ENCODE results near the gene SELENOP. TPM values are rescaled to one million over a fixed set of nuclear protein-coding genes. Genes with fewer than 3 reads are reported as not detected.
A peak's percentile ranks its signal among the peaks of the same experiment; 100 is the strongest.

Gene SELENOP
- total RNA-seq, 2 donors from 2014 or later, result 171 to 687 TPM

DNA sequence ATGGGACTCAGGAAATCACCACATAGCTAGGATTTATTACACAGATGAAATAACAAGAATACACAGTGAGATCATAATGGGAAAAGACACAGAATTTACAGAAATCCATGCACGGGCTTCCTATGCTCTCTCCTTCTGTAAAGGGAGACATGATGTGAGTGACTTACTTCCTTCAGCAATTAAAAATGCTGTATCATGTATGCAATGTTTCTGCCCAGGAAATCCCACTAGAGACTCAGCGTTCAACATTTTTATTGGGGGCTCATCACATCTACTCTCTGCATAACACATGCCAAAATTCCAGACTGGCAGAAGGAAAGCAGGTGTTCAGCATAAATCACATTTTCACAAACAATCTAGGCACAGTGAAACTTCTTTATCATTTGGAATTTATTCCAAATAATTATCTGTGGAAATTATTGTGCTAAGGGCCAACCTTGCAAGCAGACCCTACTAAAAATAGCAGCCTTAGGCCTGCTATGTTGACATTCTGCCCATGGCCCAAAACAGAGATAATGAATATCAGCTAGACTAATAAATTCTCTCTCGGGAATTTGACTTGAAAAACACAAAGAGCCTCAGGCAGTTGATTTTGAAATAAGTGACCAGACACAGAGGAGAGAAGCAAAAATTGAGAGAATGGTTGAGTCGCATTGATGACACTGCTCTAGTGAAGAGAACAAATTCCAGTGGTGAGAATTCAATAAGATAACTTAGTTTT lies 31.4 kb upstream of the SELENOP start:
- Histone ChIP-seq H3K4me3 (no peak overlapping the region), H3K9ac (ENCODE audit: low read depth in 2 of 2, low read length in 2 of 2) (no peak overlapping the region), H3K4me1 (no peaks in the 10 kb centered on the region), H3K9me3 (no peaks in the 10 kb centered on the region), H3K27me3 (no peaks in the 10 kb centered on the region), H3K36me3 (no peaks in the 10 kb centered on the region), H3K27ac (no peak overlapping the region)
- no peak for TF ChIP-seq CTCF (IDR thresholded peaks at IDR 0.05)
- intact Hi-C loops (cut with DNase I), result no loop called here
- no peak for DNase-seq

DNA sequence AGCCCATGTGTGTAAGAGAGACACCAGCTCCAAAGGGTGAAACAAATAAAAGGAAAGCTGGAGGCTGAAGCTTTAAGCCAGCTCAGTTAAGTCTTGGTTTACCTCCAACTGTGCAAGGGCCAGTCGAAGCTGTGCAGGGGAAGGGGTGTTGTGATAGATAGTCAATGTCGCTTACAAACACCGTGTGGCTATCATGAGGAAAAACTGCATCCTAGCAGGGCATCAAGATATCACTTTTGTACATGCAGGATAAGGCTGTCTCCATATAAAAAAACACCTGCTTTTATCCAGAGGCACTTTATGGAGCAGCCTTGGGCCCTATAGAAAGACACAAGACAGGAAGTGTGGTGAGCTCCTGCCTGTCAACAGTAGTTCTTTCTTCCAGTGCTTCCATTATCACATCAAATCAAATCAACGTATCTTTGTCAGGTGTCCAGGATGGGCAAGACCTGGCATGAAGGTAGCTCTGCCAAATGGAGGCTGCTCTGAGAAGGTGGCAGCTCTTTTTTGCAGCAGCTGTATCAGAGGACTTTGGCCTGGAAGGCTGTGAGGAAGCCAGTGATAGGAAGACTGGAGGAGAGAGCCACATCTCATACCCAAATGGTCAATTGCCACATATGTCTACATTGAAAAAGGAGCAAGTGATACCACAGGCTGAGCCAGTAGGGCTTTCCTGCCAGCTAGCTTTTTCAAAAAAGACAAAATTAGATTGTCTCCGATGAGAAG lies 29.3 kb upstream of the SELENOP start:
- H3K4me3 ChIP-seq, result no peak overlapping the region
- H3K27me3 ChIP-seq, result no peaks in the 10 kb centered on the region
- H3K27ac ChIP-seq, result no peak overlapping the region
- H3K36me3 ChIP-seq, result no peaks in the 10 kb centered on the region
- no peaks in the 10 kb centered on the region for H3K4me1 ChIP-seq
- intact Hi-C loops (cut with DNase I), result no loop called here
- no peak for DNase-seq
- H3K9ac ChIP-seq (ENCODE audit: low read depth in 2 of 2, low read length in 2 of 2), result no peak overlapping the region
- no peak for TF ChIP-seq CTCF (IDR thresholded peaks at IDR 0.05)
- no peaks in the 10 kb centered on the region for H3K9me3 ChIP-seq

- Histone ChIP-seq H3K4me3 (no peak overlapping the region), H3K27me3 (no peaks in the 10 kb centered on the region), H3K36me3 (no peaks in the 10 kb centered on the region), H3K4me1 (no peaks in the 10 kb centered on the region), H3K9me3 (no peaks in the 10 kb centered on the region), H3K9ac (ENCODE audit: low read depth in 2 of 2, low read length in 2 of 2) (no peak overlapping the region), H3K27ac (no peak overlapping the region)
- intact Hi-C loops (cut with DNase I), result no loop called here
- peak; percentile 50 for DNase-seq
- no peak for TF ChIP-seq CTCF (IDR thresholded peaks at IDR 0.05)
Measured at GRCh38 chr5:42840269-42840668, 28.6 kb upstream of the SELENOP start.

DNA sequence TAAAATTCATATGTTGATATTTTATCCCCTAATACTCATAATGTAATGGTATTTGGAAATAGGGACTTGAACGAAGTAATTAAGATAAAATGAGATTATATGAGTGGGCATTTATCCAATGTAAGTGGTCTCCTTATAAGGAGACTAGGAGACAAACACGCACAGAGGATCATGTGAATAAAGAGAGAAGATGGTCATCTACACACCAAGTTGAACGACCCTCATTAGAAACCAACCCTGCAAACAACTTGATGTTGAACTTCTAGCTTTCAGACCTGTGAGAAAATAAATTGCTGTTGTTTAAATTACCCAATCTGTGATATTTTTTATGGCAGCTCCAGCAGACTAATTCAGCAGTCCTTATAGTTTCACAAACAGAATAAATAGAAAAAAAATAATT lies 27.5 kb upstream of the SELENOP start:
- no peak for DNase-seq
- H3K27ac ChIP-seq, result no peak overlapping the region
- no peaks in the 10 kb centered on the region for H3K4me1 ChIP-seq
- intact Hi-C loops (cut with DNase I), result no loop called here
- no peaks in the 10 kb centered on the region for H3K36me3 ChIP-seq
- H3K9ac ChIP-seq (ENCODE audit: low read depth in 2 of 2, low read length in 2 of 2), result no peak overlapping the region
- H3K27me3 ChIP-seq, result no peaks in the 10 kb centered on the region
- H3K9me3 ChIP-seq, result no peaks in the 10 kb centered on the region
- H3K4me3 ChIP-seq, result no peak overlapping the region
- no peak for TF ChIP-seq CTCF (IDR thresholded peaks at IDR 0.05)

DNA sequence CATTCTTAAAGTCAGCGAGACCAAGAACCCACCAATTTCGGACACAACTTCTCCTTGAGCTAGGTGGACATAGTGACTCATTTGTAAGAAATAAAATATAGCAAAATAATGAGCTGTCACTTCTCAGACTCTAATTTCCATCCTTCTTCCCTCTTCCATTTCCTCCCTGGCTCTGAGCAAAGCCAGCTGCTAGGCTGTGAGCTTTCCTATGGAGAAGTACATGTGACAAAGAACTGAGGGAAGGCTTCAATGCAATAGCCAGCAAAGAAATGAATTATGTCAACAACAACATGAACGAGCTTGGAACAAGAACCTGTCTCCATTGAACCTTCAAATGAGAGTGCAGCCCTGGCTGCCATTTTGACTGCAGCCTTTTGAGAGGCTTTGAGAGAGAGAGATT lies 25.9 kb upstream of the SELENOP start:
- intact Hi-C loops (cut with DNase I), result no loop called here
- Histone ChIP-seq H3K4me1 (no peaks in the 10 kb centered on the region), H3K36me3 (no peaks in the 10 kb centered on the region), H3K27me3 (no peaks in the 10 kb centered on the region), H3K4me3 (no peak overlapping the region), H3K27ac (no peak overlapping the region), H3K9ac (ENCODE audit: low read depth in 2 of 2, low read length in 2 of 2) (no peak overlapping the region), H3K9me3 (no peaks in the 10 kb centered on the region)
- TF ChIP-seq CTCF (IDR thresholded peaks at IDR 0.05), result no peak
- no peak for DNase-seq

Data from colonic mucosa (tissue), 4 donors.